Measurements from ENCODE around the gene LCTL.

DNA sequence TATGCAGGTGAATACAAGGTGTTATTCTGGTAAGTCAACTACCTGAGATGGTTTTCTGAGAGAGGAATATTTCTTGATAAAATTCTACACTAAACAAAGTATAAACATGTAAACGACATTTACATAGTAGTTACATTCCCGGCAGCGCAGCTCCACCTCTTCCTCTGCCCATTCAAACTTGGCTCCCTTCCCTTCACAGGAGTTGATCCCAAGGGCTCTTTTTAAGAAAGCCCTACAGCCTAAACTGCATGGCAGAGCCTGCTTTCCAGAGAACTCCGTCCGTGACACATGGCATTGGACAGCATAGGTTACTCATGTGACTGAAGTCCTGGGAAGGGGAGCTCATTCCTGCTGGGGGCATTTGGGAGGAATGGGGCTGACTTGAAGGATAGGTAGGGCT is 22.0 kb upstream of the LCTL start:
- TF ChIP-seq, protein P1, sequence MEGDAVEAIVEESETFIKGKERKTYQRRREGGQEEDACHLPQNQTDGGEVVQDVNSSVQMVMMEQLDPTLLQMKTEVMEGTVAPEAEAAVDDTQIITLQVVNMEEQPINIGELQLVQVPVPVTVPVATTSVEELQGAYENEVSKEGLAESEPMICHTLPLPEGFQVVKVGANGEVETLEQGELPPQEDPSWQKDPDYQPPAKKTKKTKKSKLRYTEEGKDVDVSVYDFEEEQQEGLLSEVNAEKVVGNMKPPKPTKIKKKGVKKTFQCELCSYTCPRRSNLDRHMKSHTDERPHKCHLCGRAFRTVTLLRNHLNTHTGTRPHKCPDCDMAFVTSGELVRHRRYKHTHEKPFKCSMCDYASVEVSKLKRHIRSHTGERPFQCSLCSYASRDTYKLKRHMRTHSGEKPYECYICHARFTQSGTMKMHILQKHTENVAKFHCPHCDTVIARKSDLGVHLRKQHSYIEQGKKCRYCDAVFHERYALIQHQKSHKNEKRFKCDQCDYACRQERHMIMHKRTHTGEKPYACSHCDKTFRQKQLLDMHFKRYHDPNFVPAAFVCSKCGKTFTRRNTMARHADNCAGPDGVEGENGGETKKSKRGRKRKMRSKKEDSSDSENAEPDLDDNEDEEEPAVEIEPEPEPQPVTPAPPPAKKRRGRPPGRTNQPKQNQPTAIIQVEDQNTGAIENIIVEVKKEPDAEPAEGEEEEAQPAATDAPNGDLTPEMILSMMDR (IDR thresholded peaks at IDR 0.05), result no peak
- no peak for TF ChIP-seq EP300 (IDR thresholded peaks at IDR 0.05)
- no peak for TF ChIP-seq MYC (IDR thresholded peaks at IDR 0.05; ENCODE audit: borderline replicate concordance, low read length)
- no peak for TF ChIP-seq ZFP36 (IDR thresholded peaks at IDR 0.05; ENCODE audit: borderline replicate concordance, partially characterized antibody)
